Loucy (cell line): ENCODE data around the gene FSD1L.

ENCODE experiments used
- H2AFZ ChIP-seq: fragments of 200-600 bp; sonication (generic); 2 replicates; pipeline ENCODE4 v1.6.0; 2016; ENCODE audit warnings: antibody characterized with exemption, mild to moderate bottlenecking, low read length, moderate library complexity
- H3F3A ChIP-seq: fragments of 200-600 bp; 2 replicates; pipeline ENCODE4 v1.6.0; 2016; ENCODE audit warnings: antibody characterized with exemption, low read depth, mild to moderate bottlenecking
- H3K27me3 ChIP-seq: fragments of 200-600 bp; sonication (generic); 2 replicates; pipeline ENCODE4 v1.6.1; 2014; ENCODE audit warnings: low read length, mild to moderate bottlenecking; ENCODE audit not compliant: insufficient read depth, poor library complexity, severe bottlenecking
- H3K36me3 ChIP-seq: fragments of 200-600 bp; sonication (generic); 2 replicates; pipeline ENCODE4 v1.6.1; 2016; ENCODE audit warnings: low read length; ENCODE audit not compliant: insufficient read depth
- H3K4me1 ChIP-seq: fragments of 200-600 bp; sonication (generic); 2 replicates; pipeline ENCODE4 v1.5.1; 2014; ENCODE audit warnings: low read length, mild to moderate bottlenecking; ENCODE audit not compliant: insufficient read depth, poor library complexity, severe bottlenecking
- H3K4me2 ChIP-seq: fragments of 200-600 bp; sonication (generic); 2 replicates; pipeline ENCODE4 v1.6.0; 2014; ENCODE audit warnings: antibody characterized with exemption, low read length, low read depth, mild to moderate bottlenecking; ENCODE audit not compliant: poor library complexity, severe bottlenecking
- H3K4me3 ChIP-seq: fragments of 200-600 bp; sonication (generic); 2 replicates; pipeline ENCODE4 v1.5.1; 2014; ENCODE audit warnings: low read length, mild to moderate bottlenecking, mixed read lengths; ENCODE audit not compliant: poor library complexity, severe bottlenecking
- H3K79me2 ChIP-seq: fragments of 200-600 bp; sonication (generic); 2 replicates; pipeline ENCODE4 v1.6.1; 2014; ENCODE audit warnings: low read length; ENCODE audit not compliant: insufficient read depth
- H3K9ac ChIP-seq: fragments of 200-600 bp; sonication (generic); 2 replicates; pipeline ENCODE4 v1.6.0; 2014; ENCODE audit warnings: mild to moderate bottlenecking, low read depth, low read length, moderate library complexity; ENCODE audit not compliant: poor library complexity, severe bottlenecking
- H3K9me2 ChIP-seq: fragments of 200-600 bp; sonication (generic); replicated peaks from 2 replicates; pipeline ENCODE4 v1.6.1; 2016; ENCODE audit warnings: low read depth, low read length, mixed read lengths
- H3K9me3 ChIP-seq: fragments of 200-600 bp; sonication (generic); 2 replicates; pipeline ENCODE4 v1.6.1; 2014; ENCODE audit warnings: mild to moderate bottlenecking, antibody characterized with exemption, low read length, low read depth; ENCODE audit not compliant: insufficient read depth
- H4K20me1 ChIP-seq: fragments of 200-600 bp; sonication (generic); 2 replicates; pipeline ENCODE4 v1.6.0; 2014; ENCODE audit warnings: antibody characterized with exemption, low read length, mild to moderate bottlenecking; ENCODE audit not compliant: insufficient read depth, poor library complexity, severe bottlenecking
- CTCF ChIP-seq: fragments of 200-600 bp; sonication (generic); conservative IDR thresholded peaks from 2 replicates; pipeline ENCODE4 v1.5.1; 2014; ENCODE audit warnings: mild to moderate bottlenecking, antibody characterized with exemption, low read length
- EZH2phosphoT487 ChIP-seq: fragments of 200-600 bp; IDR thresholded peaks from 2 replicates; pipeline ENCODE4 v1.6.1; 2018; ENCODE audit warnings: antibody characterized with exemption, mild to moderate bottlenecking, moderate library complexity, borderline replicate concordance

The FSD1L gene

GRCh38 chr9:105443121-105443520, 4.7 kb upstream of the FSD1L start:
- no peaks in the 10 kb centered on the region for H3K79me2 ChIP-seq
- no peaks in the 10 kb centered on the region for H3K36me3 ChIP-seq
- no peaks in the 10 kb centered on the region for H3K27me3 ChIP-seq
- no peaks in the 10 kb centered on the region for H4K20me1 ChIP-seq
- H3K9ac ChIP-seq, result no peak overlapping the region
- TF ChIP-seq EZH2phosphoT487 (no peak), CTCF (no peak)
- no peak overlapping the region for H2AFZ ChIP-seq
- H3F3A ChIP-seq, result no peaks in the 10 kb centered on the region
- no peaks in the 10 kb centered on the region for H3K9me3 ChIP-seq
- H3K4me3 ChIP-seq, result no peak overlapping the region
- peaks cover 4% of the 10 kb centered on the region for H3K4me1 ChIP-seq
- no peak overlapping the region for H3K4me2 ChIP-seq
- H3K9me2 ChIP-seq, result no peaks in the 10 kb centered on the region

GRCh38 chr9:105444130-105444529, 3.7 kb upstream of the FSD1L start:
- H3K9ac ChIP-seq, result no peak overlapping the region
- H3K4me1 ChIP-seq, result peaks cover 7% of the 10 kb centered on the region
- H3F3A ChIP-seq, result no peaks in the 10 kb centered on the region
- H3K4me3 ChIP-seq, result no peak overlapping the region
- no peaks in the 10 kb centered on the region for H3K36me3 ChIP-seq
- H2AFZ ChIP-seq, result no peak overlapping the region
- no peaks in the 10 kb centered on the region for H3K9me2 ChIP-seq
- peaks cover 8% of the 10 kb centered on the region for H3K79me2 ChIP-seq
- H3K27me3 ChIP-seq, result no peaks in the 10 kb centered on the region
- H3K9me3 ChIP-seq, result no peaks in the 10 kb centered on the region
- H3K4me2 ChIP-seq, result no peak overlapping the region
- TF ChIP-seq CTCF (no peak), EZH2phosphoT487 (no peak)
- H4K20me1 ChIP-seq, result no peaks in the 10 kb centered on the region

GRCh38 chr9:105445203-105445881, 2.5 kb upstream of the FSD1L start:
- no peak overlapping the region for H3K4me3 ChIP-seq
- no peak overlapping the region for H2AFZ ChIP-seq
- no peak for TF ChIP-seq EZH2phosphoT487
- no peak for TF ChIP-seq CTCF
- H3K9ac ChIP-seq, result no peak overlapping the region
- no peaks in the 10 kb centered on the region for H3K27me3 ChIP-seq
- no peak overlapping the region for H3K4me2 ChIP-seq
- no peaks in the 10 kb centered on the region for H3F3A ChIP-seq
- H3K9me2 ChIP-seq, result no peaks in the 10 kb centered on the region
- H3K36me3 ChIP-seq, result no peaks in the 10 kb centered on the region
- peaks cover 19% of the 10 kb centered on the region for H3K4me1 ChIP-seq
- H3K9me3 ChIP-seq, result no peaks in the 10 kb centered on the region
- no peaks in the 10 kb centered on the region for H4K20me1 ChIP-seq
- H3K79me2 ChIP-seq, result peaks cover 13% of the 10 kb centered on the region
